CD4-positive, alpha-beta T cell treated with Interleukin-2 at 100 ng/mL for 4 hours (primary cell): ENCODE data around the gene SEC62.

ENCODE experiments used
- DNase-seq: peaks from one replicate; pipeline ENCODE4 v3.0.0-alpha.2; 2020; ENCODE audit warnings: low spot score

SEC62 gene

GRCh38 chr3:169966951-169967915 lies 626 bp downstream of the SEC62 start:
- DNase-seq = peak; percentile 46

GRCh38 chr3:169968224-169968885 lies 1.7 kb downstream of the SEC62 start:
- no peak for DNase-seq

- DNase-seq = no peak
Measured at GRCh38 chr3:169969174-169970095, 2.8 kb downstream of the SEC62 start.

DNA sequence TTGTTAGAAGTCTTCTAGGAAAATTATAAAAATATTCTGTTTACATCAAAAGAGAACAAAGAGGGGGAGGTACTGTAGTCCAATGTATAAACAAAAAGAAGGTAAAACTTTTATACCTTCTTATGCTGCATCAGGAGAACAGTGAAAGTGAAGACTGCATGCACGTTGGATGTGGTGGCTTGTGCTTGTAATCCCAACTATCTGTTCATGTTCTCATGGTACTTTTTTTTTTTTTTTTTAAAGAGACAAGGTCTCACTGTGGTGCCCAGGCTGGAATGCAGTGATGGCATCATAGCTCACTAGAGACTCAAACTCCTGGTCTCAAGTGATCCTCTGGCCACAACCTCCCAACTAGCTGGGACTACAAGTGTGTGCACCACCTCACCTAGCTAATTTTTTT lies 4.2 kb downstream of the SEC62 start:
- no peak for DNase-seq

DNA sequence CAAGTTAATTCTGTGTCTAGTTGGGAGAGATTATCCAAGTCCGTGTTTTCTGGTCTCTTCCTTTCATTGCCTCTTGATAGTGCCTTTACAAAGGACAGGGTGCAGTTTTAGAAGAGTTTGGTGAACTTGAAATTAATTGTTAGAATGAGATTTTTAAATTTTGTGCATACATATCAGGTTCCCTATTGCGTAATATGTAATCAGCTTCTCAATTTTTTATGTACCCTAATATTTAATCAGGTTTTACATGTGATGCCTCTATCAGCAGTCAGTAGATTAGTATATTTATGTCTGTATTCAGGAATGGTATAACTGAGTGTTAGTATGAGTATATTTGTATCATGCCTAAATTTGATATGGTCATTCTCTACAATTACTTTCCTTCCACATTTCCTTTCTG lies 4.9 kb downstream of the SEC62 start:
- no peak for DNase-seq

DNA sequence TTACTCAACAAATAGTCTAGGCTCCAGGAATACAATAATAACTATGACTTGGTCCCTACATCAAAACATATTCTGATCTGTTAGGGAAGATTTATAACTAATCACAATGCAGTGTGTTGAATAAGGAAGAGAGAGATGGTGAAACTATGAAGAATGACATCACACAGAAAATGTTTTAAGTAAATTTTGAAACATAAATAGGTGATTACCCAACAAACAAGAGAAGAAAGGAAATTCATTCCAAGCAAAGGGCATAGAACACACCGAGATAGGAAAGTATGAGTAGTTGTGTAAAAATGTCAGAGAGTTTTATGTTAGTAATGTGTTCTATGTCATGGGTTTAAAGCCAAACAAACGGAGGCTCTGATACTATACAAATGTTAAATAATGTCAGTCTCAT lies 13.4 kb downstream of the SEC62 start:
- DNase-seq = no peak

DNA sequence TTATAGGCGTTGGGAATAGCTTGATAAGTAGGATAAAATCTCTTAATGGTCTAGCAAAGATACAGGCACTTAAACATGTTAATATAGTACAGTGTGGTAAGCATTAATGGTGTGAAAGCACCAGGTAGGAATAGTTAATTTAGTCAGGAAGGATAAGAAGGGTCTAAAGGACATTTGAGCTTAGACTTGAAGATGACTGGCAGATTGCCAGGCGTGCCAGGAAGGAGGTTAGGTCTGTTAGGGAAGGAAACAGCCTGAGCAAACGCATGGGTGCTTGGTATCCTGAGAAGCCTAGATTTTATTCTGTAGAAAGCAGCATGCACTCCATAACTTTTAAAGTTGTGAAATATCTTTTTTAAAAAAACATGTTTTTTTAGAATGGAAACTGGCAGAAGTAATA lies 17.7 kb downstream of the SEC62 start:
- DNase-seq = no peak

DNA sequence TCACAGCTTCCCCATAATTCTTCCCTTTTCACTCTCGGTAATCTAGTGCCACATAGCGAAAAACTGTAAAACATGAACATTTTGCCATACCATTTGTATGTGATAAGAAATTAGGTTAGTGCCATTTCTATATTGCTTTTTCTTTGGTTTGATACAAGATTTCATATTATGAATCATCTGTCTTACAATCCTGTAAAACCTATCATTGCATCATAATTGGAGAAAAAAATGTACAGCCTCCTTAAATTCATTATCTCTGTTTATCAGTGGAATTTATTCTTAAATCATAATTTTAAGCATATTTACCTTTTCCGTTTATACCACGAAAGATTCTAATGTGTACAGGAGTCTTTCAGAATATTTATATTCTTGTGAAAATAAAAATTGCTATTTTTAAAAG lies 23.8 kb downstream of the SEC62 start:
- DNase-seq = no peak

DNA sequence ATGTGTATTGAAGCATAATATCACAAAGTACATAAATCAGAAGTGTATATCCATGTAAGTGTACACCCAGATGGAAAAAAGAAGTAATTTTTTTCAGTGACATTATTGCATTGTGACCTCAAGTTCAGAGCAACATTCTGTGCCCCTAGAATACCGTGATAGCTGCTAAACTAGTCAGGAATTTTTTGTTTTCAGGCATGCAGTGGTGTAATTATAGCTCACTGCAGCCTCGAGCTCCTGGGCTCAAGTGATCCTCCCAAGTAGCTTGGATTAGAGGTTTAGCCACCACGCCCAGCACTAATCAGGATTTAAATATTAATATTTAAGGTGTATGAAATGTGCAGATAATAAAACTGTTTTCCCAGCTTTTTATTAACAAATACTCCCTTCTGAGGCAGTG lies 25.5 kb downstream of the SEC62 start:
- DNase-seq = no peak

GRCh38 chr3:169992781-169993180 lies 26.2 kb downstream of the SEC62 start:
- no peak for DNase-seq

DNA sequence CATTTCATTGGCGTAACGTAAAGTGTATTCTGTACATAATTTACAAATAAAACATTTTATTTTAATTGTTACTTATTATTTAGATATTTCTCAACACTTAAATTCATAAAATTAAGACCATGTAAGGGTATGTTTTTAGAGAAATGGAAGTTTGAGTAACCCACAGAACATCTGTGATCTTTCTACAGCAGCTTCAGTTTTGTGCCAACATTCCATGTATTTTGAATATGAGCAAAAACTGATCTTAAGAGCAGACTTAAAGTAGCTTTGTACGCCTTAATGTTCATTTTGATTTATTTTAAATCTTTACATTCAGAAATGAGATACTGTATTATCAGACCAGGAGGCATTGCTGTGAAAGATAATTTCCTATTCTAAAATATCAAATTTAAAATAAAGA lies 27.2 kb downstream of the SEC62 start:
- no peak for DNase-seq

- DNase-seq = no peak
Measured at GRCh38 chr3:169996063-169996462, 29.5 kb downstream of the SEC62 start.

DNA sequence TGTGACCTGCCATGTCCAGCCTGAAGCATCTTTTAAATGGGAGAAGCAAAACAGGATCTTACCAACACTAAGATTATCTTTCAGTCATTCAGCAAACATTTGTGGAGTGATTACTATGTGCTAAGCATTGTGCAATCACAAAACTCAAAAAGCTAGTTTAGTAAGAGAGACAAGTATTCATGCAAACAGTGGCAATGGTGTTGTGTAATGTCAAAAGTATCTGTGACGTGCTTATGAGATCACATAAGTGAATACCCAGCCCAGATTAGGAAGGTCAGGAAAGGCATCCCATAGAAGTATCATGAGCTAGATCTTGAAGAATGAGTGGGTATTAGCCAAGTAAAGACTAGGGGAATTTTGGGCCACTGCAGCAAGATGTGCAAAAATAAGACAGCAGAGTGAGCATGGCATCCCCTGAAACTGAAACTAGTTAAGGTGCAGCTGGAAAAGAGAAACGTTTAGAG lies 32.1 kb downstream of the SEC62 start:
- no peak for DNase-seq

GRCh38 chr3:169999433-169999832 lies 32.8 kb downstream of the SEC62 start:
- DNase-seq = no peak

- DNase-seq = no peak
Measured at GRCh38 chr3:170000051-170000450, 33.4 kb downstream of the SEC62 start.

DNA sequence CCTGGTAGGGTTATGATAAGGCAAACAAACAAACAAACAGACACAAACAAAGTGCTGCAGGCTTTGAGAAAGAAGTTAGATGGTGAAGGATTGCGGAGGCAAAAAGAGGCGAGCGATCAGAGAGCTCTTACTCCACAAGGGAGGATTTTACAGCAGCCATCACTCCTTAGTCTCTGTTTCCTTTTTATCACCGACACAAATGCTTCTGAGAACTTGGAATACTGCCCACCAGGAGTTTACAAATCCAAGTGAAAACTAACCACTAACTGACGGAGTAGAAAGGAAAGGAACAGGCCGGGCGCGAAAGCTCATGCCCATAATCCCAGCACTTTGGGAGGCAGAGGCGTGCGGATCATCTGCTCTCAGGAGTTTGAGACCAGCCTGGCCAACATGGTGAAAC lies 35.6 kb downstream of the SEC62 start:
- no peak for DNase-seq

- DNase-seq = no peak
Measured at GRCh38 chr3:170002879-170003278, 36.3 kb downstream of the SEC62 start.

DNA sequence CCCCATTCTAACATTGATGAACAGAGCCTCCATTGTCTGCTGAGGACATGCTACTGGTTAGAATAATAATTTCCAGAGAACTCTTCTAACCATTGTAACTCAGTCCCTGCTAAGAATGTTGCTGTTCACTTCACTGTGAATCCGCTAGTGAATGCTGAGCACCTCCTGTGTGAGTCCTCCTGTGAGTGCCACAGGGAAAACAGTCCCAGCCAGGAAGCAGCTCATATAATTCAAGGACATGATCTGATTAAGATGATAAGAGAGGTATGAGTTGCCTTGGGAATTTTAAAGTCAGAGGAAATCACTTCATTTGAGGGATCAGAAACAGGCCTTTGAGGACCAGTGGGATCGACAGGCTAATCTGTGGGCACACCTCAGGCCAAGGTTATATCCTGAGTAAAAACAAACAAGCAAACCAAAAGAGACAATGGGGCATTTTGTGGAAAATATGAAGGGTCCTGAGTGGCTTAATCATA lies 37.3 kb downstream of the SEC62 start:
- DNase-seq = no peak

GRCh38 chr3:170007031-170007663 lies 40.5 kb downstream of the SEC62 start:
- peak; percentile 15 for DNase-seq

DNA sequence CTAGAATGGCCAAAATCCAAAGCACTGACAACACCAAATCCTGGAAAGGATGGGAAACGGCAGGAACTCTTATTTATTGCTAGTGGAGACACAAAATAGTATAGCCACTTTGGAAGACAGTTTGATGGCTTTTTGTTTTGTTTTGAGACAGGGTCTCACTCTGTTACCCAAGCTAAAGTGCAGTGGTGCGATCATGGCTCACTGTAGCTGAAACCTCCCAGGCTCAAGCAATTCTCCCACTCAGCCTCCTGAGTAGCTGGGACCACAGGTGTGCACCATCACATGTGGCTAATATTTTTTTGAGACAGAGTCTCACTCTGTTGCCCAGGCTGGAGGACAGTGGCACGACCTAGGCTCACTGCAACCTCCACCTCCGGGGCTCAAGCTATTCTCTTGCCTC lies 43.9 kb downstream of the SEC62 start:
- no peak for DNase-seq

GRCh38 chr3:170012683-170013400 lies 46.2 kb downstream of the SEC62 start:
- no peak for DNase-seq
